ENCODE results near the gene SETDB1.

SETDB1 gene

DNA sequence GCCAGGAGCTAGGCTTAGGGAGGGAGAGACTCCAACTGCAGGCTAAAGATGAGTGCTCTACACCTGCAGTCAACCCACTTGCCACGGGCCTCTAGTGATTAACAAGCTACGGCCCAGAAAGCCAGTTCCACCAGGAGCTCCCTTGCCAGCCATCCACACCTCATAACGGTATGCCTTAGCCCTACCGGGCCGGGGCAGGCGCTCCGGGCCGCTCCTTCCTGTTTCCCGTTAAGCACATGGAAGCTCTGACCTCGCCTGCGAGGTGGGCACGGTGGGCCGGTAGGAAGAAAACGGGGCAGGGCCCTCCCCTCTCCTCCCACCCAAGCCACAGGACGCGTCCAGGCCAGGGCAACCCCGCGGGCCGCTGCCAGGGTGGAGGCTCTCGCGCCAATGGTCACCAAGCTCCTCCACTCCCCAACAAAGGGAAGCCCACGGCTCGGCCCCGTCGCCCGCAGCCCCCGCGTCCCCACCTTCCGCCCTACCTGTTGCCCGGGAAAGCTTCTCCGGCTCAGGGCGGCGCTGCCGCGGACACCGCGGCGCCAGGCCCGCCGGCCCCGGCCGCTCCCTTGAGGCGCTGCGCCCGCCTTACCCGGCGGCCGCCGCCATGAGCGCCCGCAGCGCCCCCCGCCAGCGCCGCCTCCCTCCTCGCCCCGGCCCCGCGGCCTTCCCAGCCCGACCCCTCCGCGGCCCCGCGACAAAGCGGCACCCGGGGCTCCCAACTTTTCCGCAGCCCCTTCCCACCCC, 47.8 kb downstream of the SETDB1 start:
- peak; percentile 51 for DNase-seq (ENCODE audit: insufficient read length, low spot score)

GRCh38 chr1:150974580-150975478, 48.7 kb downstream of the SETDB1 start, which contains the start of gene CERS2:
Gene CERS2, minus strand, starts transcription at chr1:150974835. Its CDS starts 5,745 bp downstream, at chr1:150969090.
- DNase-seq (ENCODE audit: insufficient read length, low spot score): peak; percentile 75
- no peak for FAIRE-seq
- TF ChIP-seq POLR2A (IDR thresholded peaks at IDR 0.05; ENCODE audit: low read depth, low read length) (no peak), POLR2AphosphoS5 (IDR thresholded peaks at IDR 0.05; ENCODE audit: low read depth, low read length) (no peak), POU2F2 (IDR thresholded peaks at IDR 0.05; ENCODE audit: low read depth, low read length) (no peak), SPI1 (IDR thresholded peaks at IDR 0.05; ENCODE audit: low read depth, low read length) (no peak), PAX5 (IDR thresholded peaks at IDR 0.05; ENCODE audit: insufficient read depth, low read length, severe bottlenecking) (no peak), TAF1 (IDR thresholded peaks at IDR 0.05; ENCODE audit: low read depth, low read length) (no peak)

More for the DNA sequence above, 47.8 kb downstream of the SETDB1 start:
- no peak for TF ChIP-seq POLR2A (IDR thresholded peaks at IDR 0.05; ENCODE audit: low read depth, low read length)
- TF ChIP-seq TAF1 (IDR thresholded peaks at IDR 0.05; ENCODE audit: low read depth, low read length): no peak
- no peak for TF ChIP-seq POU2F2 (IDR thresholded peaks at IDR 0.05; ENCODE audit: low read depth, low read length)
- no peak for TF ChIP-seq POLR2AphosphoS5 (IDR thresholded peaks at IDR 0.05; ENCODE audit: low read depth, low read length)
- TF ChIP-seq SPI1 (IDR thresholded peaks at IDR 0.05; ENCODE audit: low read depth, low read length): no peak
- no peak for TF ChIP-seq PAX5 (IDR thresholded peaks at IDR 0.05; ENCODE audit: insufficient read depth, low read length, severe bottlenecking)
- no peak for FAIRE-seq

GRCh38 chr1:150976401-150976821, 50.2 kb downstream of the SETDB1 start:
- TF ChIP-seq POU2F2 (IDR thresholded peaks at IDR 0.05; ENCODE audit: low read depth, low read length) (no peak), PAX5 (IDR thresholded peaks at IDR 0.05; ENCODE audit: insufficient read depth, low read length, severe bottlenecking) (no peak), POLR2A (IDR thresholded peaks at IDR 0.05; ENCODE audit: low read depth, low read length) (no peak), POLR2AphosphoS5 (IDR thresholded peaks at IDR 0.05; ENCODE audit: low read depth, low read length) (no peak), SPI1 (IDR thresholded peaks at IDR 0.05; ENCODE audit: low read depth, low read length) (no peak), TAF1 (IDR thresholded peaks at IDR 0.05; ENCODE audit: low read depth, low read length) (no peak)
- FAIRE-seq: no peak
- DNase-seq (ENCODE audit: insufficient read length, low spot score): no peak

DNA sequence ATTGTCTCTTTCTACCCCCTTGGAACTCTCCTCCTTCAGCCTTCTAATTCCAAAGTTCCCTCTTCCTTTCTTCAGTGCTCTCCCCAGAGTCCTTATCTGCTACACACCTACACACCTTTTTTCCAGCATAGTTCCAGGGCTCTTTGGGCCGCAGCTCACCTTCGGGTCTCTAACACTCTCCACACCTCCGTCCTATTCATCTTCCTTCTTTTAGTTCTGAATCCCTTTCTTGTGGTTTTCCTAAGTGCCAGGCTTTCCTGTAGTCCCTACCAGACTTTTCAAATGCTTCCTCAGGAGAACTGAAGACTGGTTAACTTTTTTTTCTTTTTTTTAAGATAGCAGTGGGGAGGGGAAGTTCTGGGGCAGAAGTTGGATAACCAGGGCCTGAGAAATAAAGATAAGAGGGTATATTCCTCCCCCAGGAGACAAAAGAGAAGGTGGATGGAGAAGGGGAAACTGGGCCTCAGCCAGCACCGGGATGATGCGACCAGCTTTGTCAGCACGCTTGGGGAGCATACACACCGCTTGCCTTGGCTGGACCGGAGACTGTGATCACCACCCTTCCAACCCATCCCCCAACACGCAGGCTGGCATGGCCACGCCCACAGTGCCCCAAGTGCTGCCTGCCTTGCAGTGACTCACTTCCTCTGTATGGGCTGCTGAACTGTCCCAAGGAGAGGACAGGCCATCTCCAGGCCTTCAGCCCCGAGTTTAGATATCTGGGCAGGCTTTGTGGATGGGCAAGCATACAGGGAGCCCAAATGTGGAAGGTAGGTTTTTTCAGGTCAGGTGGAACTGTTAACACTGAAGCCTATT, 50.9 kb downstream of the SETDB1 start:
- TF ChIP-seq POU2F2 (IDR thresholded peaks at IDR 0.05; ENCODE audit: low read depth, low read length) (no peak), POLR2AphosphoS5 (IDR thresholded peaks at IDR 0.05; ENCODE audit: low read depth, low read length) (no peak), PAX5 (IDR thresholded peaks at IDR 0.05; ENCODE audit: insufficient read depth, low read length, severe bottlenecking) (no peak), TAF1 (IDR thresholded peaks at IDR 0.05; ENCODE audit: low read depth, low read length) (no peak), SPI1 (IDR thresholded peaks at IDR 0.05; ENCODE audit: low read depth, low read length) (no peak), POLR2A (IDR thresholded peaks at IDR 0.05; ENCODE audit: low read depth, low read length) (no peak)
- DNase-seq (ENCODE audit: insufficient read length, low spot score) (no peak), FAIRE-seq (no peak)

DNA sequence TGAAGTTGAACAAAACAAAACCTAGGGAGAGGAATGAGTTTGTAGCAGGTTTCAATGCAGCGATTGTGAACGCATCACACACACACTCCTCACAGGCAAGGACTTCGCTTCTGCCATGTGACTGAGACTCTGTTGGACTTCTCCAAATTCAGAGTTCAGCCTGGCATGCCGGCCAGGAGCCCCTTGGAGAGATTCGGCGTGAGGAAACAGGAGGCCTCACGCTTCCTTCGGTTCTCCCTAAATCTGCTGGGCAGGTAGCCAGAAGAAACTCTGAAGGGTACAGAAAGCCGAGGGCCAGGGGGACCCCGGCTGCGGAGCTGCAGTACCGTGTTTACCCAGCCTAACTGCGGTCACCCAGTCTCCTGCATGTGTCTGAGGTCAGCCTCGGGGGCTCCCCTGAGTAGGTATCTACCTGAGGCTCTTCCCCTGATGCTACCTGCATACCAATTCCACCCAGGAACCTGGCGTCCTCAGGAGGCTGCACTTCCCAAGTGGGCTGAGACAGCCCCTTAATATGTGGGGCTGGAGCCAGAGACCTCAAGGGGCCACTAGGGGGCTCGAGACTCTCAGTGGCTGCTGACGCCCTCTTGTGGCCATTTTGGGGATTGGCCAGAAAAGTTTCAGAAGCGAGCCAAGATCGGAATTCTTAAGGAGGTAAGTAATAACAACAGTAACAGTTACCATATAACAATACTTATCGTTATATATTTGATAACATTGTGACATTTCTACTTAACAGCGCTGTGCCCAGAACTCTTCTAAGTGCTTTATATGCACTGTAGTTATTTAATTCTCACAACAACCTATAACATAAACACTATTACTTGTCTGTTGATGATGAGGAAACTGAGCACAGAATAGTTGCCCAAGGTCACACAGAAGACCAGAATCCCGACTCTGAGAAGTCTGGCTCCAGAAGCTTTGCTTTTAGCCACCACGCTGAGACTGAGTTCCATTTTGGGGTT, 53.2 kb downstream of the SETDB1 start:
- peak; percentile 83 for DNase-seq (ENCODE audit: insufficient read length, low spot score)
- FAIRE-seq: peak; percentile 64
- TF ChIP-seq POLR2AphosphoS5 (IDR thresholded peaks at IDR 0.05; ENCODE audit: low read depth, low read length): no peak
- 0 out of 2 replicates have a peak, but pooled peaks have one; percentile 17 for TF ChIP-seq POU2F2 (IDR thresholded peaks at IDR 0.05; ENCODE audit: low read depth, low read length)

DNA sequence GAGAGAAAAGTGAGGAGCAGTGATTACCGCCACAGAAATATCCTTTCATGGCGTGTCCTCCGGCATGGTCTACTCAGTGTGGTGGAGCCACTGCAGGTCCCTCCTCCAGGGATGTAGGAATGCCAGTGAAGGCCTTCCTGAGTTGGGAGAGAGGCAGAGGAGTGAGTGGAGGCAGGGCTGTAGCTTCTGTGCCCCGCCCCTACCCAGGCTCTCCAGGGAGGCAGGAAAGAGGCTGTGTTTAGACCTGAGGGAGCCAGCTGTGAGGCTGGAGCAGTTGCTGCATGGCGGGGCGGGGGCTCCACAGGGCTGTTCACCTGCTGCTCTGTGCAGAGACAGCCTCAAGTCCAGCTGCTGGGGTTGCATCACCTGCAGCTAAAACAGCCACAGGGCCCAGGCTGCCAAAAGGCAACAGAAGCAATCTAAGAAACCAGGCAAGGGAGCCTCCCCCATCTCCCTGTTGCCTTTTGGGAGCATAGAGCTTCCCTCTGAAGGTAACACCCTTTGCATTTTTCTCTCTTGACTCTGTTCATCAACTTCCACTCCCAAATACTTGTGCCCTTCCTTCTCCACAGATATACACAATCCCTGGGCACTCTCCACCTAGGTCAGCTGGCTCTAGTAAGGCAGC, 55.1 kb downstream of the SETDB1 start:
- DNase-seq (ENCODE audit: insufficient read length, low spot score) (no peak), FAIRE-seq (no peak)
- TF ChIP-seq TAF1 (IDR thresholded peaks at IDR 0.05; ENCODE audit: low read depth, low read length) (no peak), PAX5 (IDR thresholded peaks at IDR 0.05; ENCODE audit: insufficient read depth, low read length, severe bottlenecking) (no peak)

- TF ChIP-seq POLR2AphosphoS5 (IDR thresholded peaks at IDR 0.05; ENCODE audit: low read depth, low read length): no peak
- no peak for TF ChIP-seq POU2F2 (IDR thresholded peaks at IDR 0.05; ENCODE audit: low read depth, low read length)
- TF ChIP-seq SPI1 (IDR thresholded peaks at IDR 0.05; ENCODE audit: low read depth, low read length): no peak
- TF ChIP-seq POLR2A (IDR thresholded peaks at IDR 0.05; ENCODE audit: low read depth, low read length): no peak
- TF ChIP-seq TAF1 (IDR thresholded peaks at IDR 0.05; ENCODE audit: low read depth, low read length): no peak
- TF ChIP-seq PAX5 (IDR thresholded peaks at IDR 0.05; ENCODE audit: insufficient read depth, low read length, severe bottlenecking): no peak
- DNase-seq (ENCODE audit: insufficient read length, low spot score) (peak; percentile 42), FAIRE-seq (peak; percentile 80)
Observed at GRCh38 chr1:150981805-150982712, 55.9 kb downstream of the SETDB1 start, which contains the start of gene ANXA9. Gene ANXA9, plus strand, starts transcription at chr1:150982292. Its CDS starts 814 bp downstream, at chr1:150983106.

Data from GM12891 (cell line).